HEK293 (cell line): ENCODE data around the gene TNXB.

Experiments
- CTCF ChIP-seq: fragments of 450-650 bp; formaldehyde crosslinking; IDR thresholded peaks from 2 replicates; pipeline ENCODE4 v1.5.1; 2016; ENCODE audit warnings: missing biosample characterization, missing genetic modification characterization
- EGR2 ChIP-seq: fragments of 450-650 bp; formaldehyde crosslinking; IDR thresholded peaks from 2 replicates; pipeline ENCODE4 v1.5.1; 2016; ENCODE audit warnings: low read depth, missing biosample characterization, missing genetic modification characterization
- HIC1 ChIP-seq: fragments of 450-650 bp; formaldehyde crosslinking; IDR thresholded peaks from 2 replicates; pipeline ENCODE4 v1.5.1; 2016; ENCODE audit warnings: missing biosample characterization, missing genetic modification characterization
- HOXC10 ChIP-seq: sonication (generic); formaldehyde crosslinking; IDR thresholded peaks from 2 replicates; pipeline ENCODE4 v1.8.1; 2023; ENCODE audit warnings: mild to moderate bottlenecking, missing genetic modification reagents
- IKZF3 ChIP-seq: fragments of 450-650 bp; IDR thresholded peaks from 2 replicates; pipeline ENCODE4 v1.5.0; 2018; ENCODE audit warnings: missing biosample characterization, mild to moderate bottlenecking, missing genetic modification characterization, moderate library complexity
- KLF10 ChIP-seq: fragments of 450-650 bp; IDR thresholded peaks from 2 replicates; pipeline ENCODE4 v1.5.1; 2018; ENCODE audit warnings: missing biosample characterization, mild to moderate bottlenecking, missing genetic modification characterization
- SP2 ChIP-seq: fragments of 450-650 bp; formaldehyde crosslinking; IDR thresholded peaks from 2 replicates; pipeline ENCODE4 v1.5.1; 2016; ENCODE audit warnings: missing biosample characterization, missing genetic modification characterization
- YY1 ChIP-seq: fragments of 450-650 bp; formaldehyde crosslinking; IDR thresholded peaks from 2 replicates; pipeline ENCODE4 v1.5.1; 2018; ENCODE audit warnings: missing biosample characterization, missing genetic modification characterization
- YY2 ChIP-seq: fragments of 450-650 bp; formaldehyde crosslinking; IDR thresholded peaks from 2 replicates; pipeline ENCODE4 v1.5.1; 2016; ENCODE audit warnings: missing biosample characterization, missing genetic modification characterization
- ZBTB1 ChIP-seq: fragments of 450-650 bp; formaldehyde crosslinking; IDR thresholded peaks from 2 replicates; pipeline ENCODE4 v1.5.1; 2016; ENCODE audit warnings: missing biosample characterization, missing genetic modification characterization
- ZBTB44 ChIP-seq: fragments of 450-650 bp; IDR thresholded peaks from 2 replicates; pipeline ENCODE4 v1.5.1; 2018; ENCODE audit warnings: missing biosample characterization, mild to moderate bottlenecking, missing genetic modification characterization
- ZNF112 ChIP-seq: fragments of 450-650 bp; formaldehyde crosslinking; IDR thresholded peaks from 2 replicates; pipeline ENCODE4 v1.5.0; 2017; ENCODE audit warnings: missing biosample characterization, missing genetic modification characterization
- ZNF140 ChIP-seq: fragments of 450-650 bp; formaldehyde crosslinking; IDR thresholded peaks from 2 replicates; pipeline ENCODE4 v1.5.1; 2016; ENCODE audit warnings: missing biosample characterization, missing genetic modification characterization
- ZNF274 ChIP-seq, 2 experiments: fragments of 200-500 bp in 1 of 2; fragments of 450-650 bp in 1 of 2; sonication (Bioruptor generic) in 1 of 2; formaldehyde crosslinking in 1 of 2; IDR thresholded peaks; 2 replicates each; pipeline versions ENCODE4 v1.5.1 to v1.6.1; 2014 to 2016; ENCODE audit warnings: borderline replicate concordance in 1 of 2, inconsistent platforms in 1 of 2, low read length in 1 of 2, missing biosample characterization in 1 of 2, missing genetic modification characterization in 1 of 2
- ZNF280D ChIP-seq: fragments of 450-650 bp; formaldehyde crosslinking; IDR thresholded peaks from 2 replicates; pipeline ENCODE4 v1.5.1; 2016; ENCODE audit warnings: missing biosample characterization, missing genetic modification characterization
- ZNF394 ChIP-seq: fragments of 450-650 bp; formaldehyde crosslinking; IDR thresholded peaks from 2 replicates; pipeline ENCODE4 v1.5.1; 2016; ENCODE audit warnings: missing biosample characterization, missing genetic modification characterization, mild to moderate bottlenecking, moderate library complexity, borderline replicate concordance
- ZNF423 ChIP-seq: fragments of 450-650 bp; formaldehyde crosslinking; IDR thresholded peaks from 2 replicates; pipeline ENCODE4 v1.5.1; 2016; ENCODE audit warnings: missing biosample characterization, missing genetic modification characterization
- ZNF488 ChIP-seq: fragments of 450-650 bp; formaldehyde crosslinking; IDR thresholded peaks from 2 replicates; pipeline ENCODE4 v1.5.1; 2016; ENCODE audit warnings: missing biosample characterization, missing genetic modification characterization
- ZNF544 ChIP-seq: fragments of 450-650 bp; formaldehyde crosslinking; IDR thresholded peaks from 2 replicates; pipeline ENCODE4 v1.5.0; 2017; ENCODE audit warnings: missing biosample characterization, missing genetic modification characterization
- ZNF549 ChIP-seq: fragments of 450-650 bp; IDR thresholded peaks from 2 replicates; pipeline ENCODE4 v1.5.1; 2018; ENCODE audit warnings: missing biosample characterization, missing genetic modification characterization, mild to moderate bottlenecking, inconsistent platforms, moderate library complexity
- ZNF558 ChIP-seq: fragments of 450-650 bp; formaldehyde crosslinking; IDR thresholded peaks from 2 replicates; pipeline ENCODE4 v1.5.1; 2016; ENCODE audit warnings: missing biosample characterization, missing genetic modification characterization
- ZNF639 ChIP-seq: fragments of 450-650 bp; formaldehyde crosslinking; IDR thresholded peaks from 2 replicates; pipeline ENCODE4 v1.5.1; 2016; ENCODE audit warnings: missing biosample characterization, missing genetic modification characterization
- ZNF76 ChIP-seq: fragments of 450-650 bp; formaldehyde crosslinking; IDR thresholded peaks from 2 replicates; pipeline ENCODE4; 2016; ENCODE audit warnings: low read depth, missing biosample characterization, missing genetic modification characterization, borderline replicate concordance
- ZNF830 ChIP-seq: fragments of 450-650 bp; IDR thresholded peaks from 2 replicates; pipeline ENCODE4 v1.5.0; 2018; ENCODE audit warnings: missing biosample characterization, missing genetic modification characterization, low read depth, mild to moderate bottlenecking, moderate library complexity
- ZSCAN5A ChIP-seq: fragments of 450-650 bp; formaldehyde crosslinking; IDR thresholded peaks from 2 replicates; pipeline ENCODE4 v1.5.1; 2016; ENCODE audit warnings: missing biosample characterization, missing genetic modification characterization

The TNXB gene

GRCh38 chr6:32154514-32155161 lies 45.5 kb upstream of the TNXB start (continued):
- TF ChIP-seq HOXC10 (CRISPR knock-in tag) (0 out of 2 replicates have a peak, but pooled peaks have one; percentile 15), ZNF394 (tag by site-specific recombination) (no peak), ZNF488 (tag by site-specific recombination) (no peak), ZNF558 (tag by site-specific recombination) (no peak), ZNF830 (tag by site-specific recombination) (no peak), ZNF639 (no peak), EGR2 (tag by site-specific recombination) (0 out of 2 replicates have a peak, but pooled peaks have one; percentile 3), ZSCAN5A (no peak), IKZF3 (tag by site-specific recombination) (no peak), CTCF (peak; percentile 93), ZNF423 (tag by site-specific recombination) (peak; percentile 82), HIC1 (tag by site-specific recombination) (peak; percentile 38; the same call in 1 of the 2 replicates), ZNF544 (tag by site-specific recombination) (no peak), YY2 (tag by site-specific recombination) (no peak), SP2 (tag by site-specific recombination) (no peak), ZNF549 (tag by site-specific recombination) (no peak), ZNF280D (no peak), ZNF76 (tag by site-specific recombination) (no peak), YY1 (tag by site-specific recombination) (no peak), ZNF112 (tag by site-specific recombination) (no peak), ZNF140 (tag by site-specific recombination) (no peak), ZBTB44 (tag by site-specific recombination) (0 out of 2 replicates have a peak, but pooled peaks have one; percentile 48), ZBTB1 (tag by site-specific recombination) (no peak), KLF10 (tag by site-specific recombination) (no peak), ZNF274 (IDR thresholded peaks at IDR 0.05; ENCODE audit: low read length) (no peak), ZNF274 (tag by site-specific recombination; IDR thresholded peaks at IDR 0.05; ENCODE audit: borderline replicate concordance) (no peak)
